Measurements from ENCODE around the gene FOXP2. TPM values are rescaled to one million over a fixed set of nuclear protein-coding genes. Genes with fewer than 3 reads are reported as not detected.

Gene FOXP2
- polyA plus RNA-seq, 3 donors: not detected

DNA sequence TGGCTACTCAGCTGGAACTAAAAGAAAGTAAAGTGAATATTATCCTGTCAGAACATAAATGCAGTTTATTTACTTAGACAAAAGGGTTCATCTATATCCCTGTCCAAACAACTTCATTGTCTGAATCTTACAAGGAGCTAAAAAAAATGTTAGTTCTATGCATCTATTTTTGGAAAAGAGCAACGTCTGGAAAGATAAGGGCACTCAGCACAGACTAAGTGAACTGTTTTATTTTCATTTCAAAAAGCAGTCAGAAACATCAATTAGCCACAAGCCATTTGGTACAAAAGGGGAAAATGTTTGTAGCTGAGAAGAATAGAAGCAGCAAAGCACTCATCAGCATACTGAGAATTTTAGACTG is 245.5 kb downstream of the FOXP2 start:
- Histone ChIP-seq H3K27me3 (ENCODE audit: control insufficient read depth in 2 of 2, insufficient read depth in 2 of 2, low read length in 2 of 2) (no peaks in the 10 kb centered on the region), H3K27ac (ENCODE audit: low read depth in 1 of 2, low read length in 2 of 2) (no peak overlapping the region), H3K4me2 (replicated peaks; ENCODE audit: extremely low read depth, low read length, poor library complexity, severe bottlenecking) (no peak overlapping the region), H3K9me3 (replicated peaks in 1 of 2; ENCODE audit: control insufficient read depth in 1 of 2, insufficient read depth in 1 of 2, low read length in 2 of 2) (no peaks in the 10 kb centered on the region), H3K79me2 (ENCODE audit: insufficient read depth, low read length) (no peaks in the 10 kb centered on the region), H3K36me3 (replicated peaks in 1 of 2; ENCODE audit: control insufficient read depth in 1 of 2, insufficient read depth in 2 of 2, low read length in 2 of 2) (no peaks in the 10 kb centered on the region), H3K4me1 (ENCODE audit: control insufficient read depth in 1 of 2, insufficient read depth in 2 of 2, low read length in 2 of 2) (no peaks in the 10 kb centered on the region), H4K20me1 (ENCODE audit: insufficient read depth, low read length) (no peaks in the 10 kb centered on the region), H3K9ac (ENCODE audit: insufficient read depth, low read length, poor library complexity, severe bottlenecking) (no peak overlapping the region), H3K4me3 (replicated peaks in 1 of 3; ENCODE audit: low read depth in 2 of 3, low read length in 3 of 3) (no peak overlapping the region), H2AFZ (ENCODE audit: insufficient read depth, low read depth, low read length, poor library complexity, severe bottlenecking) (no peak overlapping the region)
- Mint-ChIP-seq H3K27ac (no peak overlapping the region), H3K4me1 (no peaks in the 10 kb centered on the region), H3K36me3 (no peaks in the 10 kb centered on the region), H3K27me3 (ENCODE audit: low read depth in 3 of 3) (peaks cover 0 to 1% (median 0%) of the 10 kb centered on the region in 3 donors), H3K9me3 (no peaks in the 10 kb centered on the region), H3K4me3 (no peak overlapping the region)
- DNase-seq: no peak
- TF ChIP-seq, protein P1, sequence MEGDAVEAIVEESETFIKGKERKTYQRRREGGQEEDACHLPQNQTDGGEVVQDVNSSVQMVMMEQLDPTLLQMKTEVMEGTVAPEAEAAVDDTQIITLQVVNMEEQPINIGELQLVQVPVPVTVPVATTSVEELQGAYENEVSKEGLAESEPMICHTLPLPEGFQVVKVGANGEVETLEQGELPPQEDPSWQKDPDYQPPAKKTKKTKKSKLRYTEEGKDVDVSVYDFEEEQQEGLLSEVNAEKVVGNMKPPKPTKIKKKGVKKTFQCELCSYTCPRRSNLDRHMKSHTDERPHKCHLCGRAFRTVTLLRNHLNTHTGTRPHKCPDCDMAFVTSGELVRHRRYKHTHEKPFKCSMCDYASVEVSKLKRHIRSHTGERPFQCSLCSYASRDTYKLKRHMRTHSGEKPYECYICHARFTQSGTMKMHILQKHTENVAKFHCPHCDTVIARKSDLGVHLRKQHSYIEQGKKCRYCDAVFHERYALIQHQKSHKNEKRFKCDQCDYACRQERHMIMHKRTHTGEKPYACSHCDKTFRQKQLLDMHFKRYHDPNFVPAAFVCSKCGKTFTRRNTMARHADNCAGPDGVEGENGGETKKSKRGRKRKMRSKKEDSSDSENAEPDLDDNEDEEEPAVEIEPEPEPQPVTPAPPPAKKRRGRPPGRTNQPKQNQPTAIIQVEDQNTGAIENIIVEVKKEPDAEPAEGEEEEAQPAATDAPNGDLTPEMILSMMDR (IDR thresholded peaks at IDR 0.05): no peak
- WGBS (ENCODE audit: insufficient coverage): no CpG with 5 or more reads among the region's 1 CpG
- intact Hi-C loops (cut with micrococcal nuclease): no loop called here

DNA sequence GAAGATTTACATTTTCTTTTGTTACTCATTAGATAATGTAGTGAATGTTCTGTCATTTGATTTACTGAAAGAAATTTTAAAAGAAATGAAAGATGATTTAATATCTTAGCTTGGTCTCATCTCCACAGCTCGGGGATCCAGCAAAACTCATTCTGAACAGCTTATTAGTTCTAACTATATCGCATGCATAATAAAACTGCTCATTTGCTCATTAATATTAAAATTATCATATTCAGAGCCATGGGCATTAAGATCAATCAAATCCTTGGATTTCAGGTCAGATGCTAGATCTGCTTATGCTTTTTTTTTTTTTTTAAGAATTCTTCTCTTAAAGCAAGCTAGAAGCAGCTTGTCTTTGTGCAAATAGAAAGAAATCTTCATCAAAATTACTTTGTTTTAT is 246.1 kb downstream of the FOXP2 start:
- H3K4me3 Mint-ChIP-seq: no peak overlapping the region
- intact Hi-C loops (cut with micrococcal nuclease): no loop called here

More for the DNA sequence above, 246.1 kb downstream of the FOXP2 start:
- TF ChIP-seq, protein P1 (IDR thresholded peaks at IDR 0.05): no peak
- Histone ChIP-seq H3K36me3 (replicated peaks in 1 of 2; ENCODE audit: control insufficient read depth in 1 of 2, insufficient read depth in 2 of 2, low read length in 2 of 2) (no peaks in the 10 kb centered on the region), H3K27ac (ENCODE audit: low read depth in 1 of 2, low read length in 2 of 2) (no peak overlapping the region), H2AFZ (ENCODE audit: insufficient read depth, low read depth, low read length, poor library complexity, severe bottlenecking) (no peak overlapping the region), H3K4me1 (ENCODE audit: control insufficient read depth in 1 of 2, insufficient read depth in 2 of 2, low read length in 2 of 2) (no peaks in the 10 kb centered on the region), H3K79me2 (ENCODE audit: insufficient read depth, low read length) (no peaks in the 10 kb centered on the region), H3K27me3 (ENCODE audit: control insufficient read depth in 2 of 2, insufficient read depth in 2 of 2, low read length in 2 of 2) (no peaks in the 10 kb centered on the region), H3K9me3 (replicated peaks in 1 of 2; ENCODE audit: control insufficient read depth in 1 of 2, insufficient read depth in 1 of 2, low read length in 2 of 2) (no peaks in the 10 kb centered on the region), H3K4me2 (replicated peaks; ENCODE audit: extremely low read depth, low read length, poor library complexity, severe bottlenecking) (no peak overlapping the region), H3K4me3 (replicated peaks in 1 of 3; ENCODE audit: low read depth in 2 of 3, low read length in 3 of 3) (no peak overlapping the region), H3K9ac (ENCODE audit: insufficient read depth, low read length, poor library complexity, severe bottlenecking) (no peak overlapping the region), H4K20me1 (ENCODE audit: insufficient read depth, low read length) (no peaks in the 10 kb centered on the region)
- WGBS (ENCODE audit: insufficient coverage): no CpG with 5 or more reads among the region's 2 CpGs
- peaks cover 0 to 1% (median 0%) of the 10 kb centered on the region in 3 donors for H3K27me3 Mint-ChIP-seq (ENCODE audit: low read depth in 3 of 3)
- H3K9me3 Mint-ChIP-seq: no peaks in the 10 kb centered on the region
- H3K36me3 Mint-ChIP-seq: no peaks in the 10 kb centered on the region
- no peak for DNase-seq
- no peaks in the 10 kb centered on the region for H3K4me1 Mint-ChIP-seq
- H3K27ac Mint-ChIP-seq: no peak overlapping the region
